RWPE1 (cell line): Measurements from ENCODE around the gene EDDM3A.
A peak's percentile ranks its signal among the peaks of the same experiment; 100 is the strongest.
"Not testable (repeated sequence)": the region's sequence is repeated elsewhere in the genome, so short reads cannot be mapped to it uniquely, and the experiment has no call there.

Source experiments
- CTCF ChIA-PET: fragments of 350-600 bp; sonication (Branson Sonifier 250); formaldehyde crosslinking; extraction: SDS; loops from one replicate; lab custom pipeline; 2021; lab: Yijun Ruan, JAX
- POLR2A ChIA-PET: fragments of 400-600 bp; formaldehyde crosslinking; extraction: SDS; loops from one replicate; lab custom pipeline; 2020; ENCODE audit warnings: antibody characterized with exemption; ENCODE audit not compliant: low non-redundant PET; lab: Yijun Ruan, JAX
- DNase-seq: peaks from one replicate; pipeline ENCODE4 v3.0.0; 2012; ENCODE audit warnings: low spot score
- H3K27ac ChIP-seq: fragments of 450-650 bp; 2 replicates; pipeline ENCODE4 v1.5.1; 2017
- CTCF ChIP-seq: fragments of 450-650 bp; conservative IDR thresholded peaks from 2 replicates; pipeline ENCODE4 v1.5.1; 2017; ENCODE audit warnings: low read depth, mild to moderate bottlenecking

Gene EDDM3A

DNA sequence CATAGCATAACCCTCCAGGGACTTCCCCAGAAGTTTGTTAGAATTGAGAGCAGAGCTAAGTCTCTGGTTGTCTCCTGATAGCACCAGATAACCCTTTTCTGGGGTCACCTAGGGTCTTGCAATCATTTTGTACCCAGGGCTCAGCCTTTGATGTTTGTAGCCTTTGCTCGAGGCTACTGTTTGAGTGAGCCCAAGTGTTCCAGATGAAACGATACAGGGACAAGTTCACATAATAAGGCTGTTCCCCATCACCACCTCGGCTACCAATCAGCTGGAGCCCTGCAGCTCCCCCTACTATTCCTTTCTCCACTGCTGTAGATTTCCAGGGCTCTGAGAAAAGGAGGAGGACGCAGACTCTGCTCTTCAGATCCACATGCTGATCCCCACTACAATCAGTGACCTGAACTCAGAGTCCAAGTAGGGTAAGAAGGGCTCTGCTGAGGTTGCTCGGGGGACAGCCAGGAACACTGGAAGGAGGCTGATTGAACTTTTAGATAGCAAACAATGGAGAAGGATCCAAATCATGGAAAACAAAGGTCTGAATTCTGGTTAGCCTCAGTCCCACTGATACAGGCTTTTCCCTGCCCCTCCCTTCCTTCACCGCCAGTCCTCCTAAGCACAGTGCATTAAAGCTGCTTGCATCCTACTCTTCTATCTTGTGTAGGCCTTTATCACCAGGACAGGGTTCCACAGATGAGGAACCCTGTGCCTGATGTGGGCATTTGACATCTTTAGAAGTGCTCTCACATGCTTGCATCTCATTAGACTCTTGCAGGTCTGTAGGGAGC, at the start of gene EDDM3A:
EDDM3A (plus strand) TSS at position 317 of the 788 bp plus-strand sequence. CDS start 1,694 bp downstream, outside the sequence.
- POLR2A ChIA-PET: no interaction called here

GRCh38 chr14:20696764-20697163, 48.9 kb upstream of the EDDM3A start:
- no peak overlapping the region for H3K27ac ChIP-seq
- ChIA-PET CTCF (interaction anchor here (0.6 to 1.6 kb wide), 8 partner anchors 16 to 431 kb away, joined by 3 to 11 read pairs (median 4); partner anchors contain the start of gene SLC39A2), POLR2A (interaction anchor here (0.7 kb wide), 1 partner anchor 294 kb away, joined by 3 read pairs; no protein-coding TSS in a partner anchor)
- no peak for TF ChIP-seq CTCF
- DNase-seq: no peak

More for the DNA sequence above, at the start of gene EDDM3A:
- no peak within 1 kb of the TSS for H3K27ac ChIP-seq
- DNase-seq: no peak
- CTCF ChIA-PET: no interaction called here
- TF ChIP-seq CTCF: no peak

GRCh38 chr14:20697273-20698017, 48.2 kb upstream of the EDDM3A start:
- ChIA-PET POLR2A (interaction anchor here (0.7 kb wide), 1 partner anchor 293 kb away, joined by 3 read pairs; no protein-coding TSS in a partner anchor), CTCF (interaction anchor here (0.6 to 1.6 kb wide), 8 partner anchors 134 to 430 kb away, joined by 3 to 11 read pairs (median 3); partner anchors contain the start of gene SLC39A2)
- H3K27ac ChIP-seq: no peak overlapping the region
- DNase-seq: no peak
- peak; percentile 78 for TF ChIP-seq CTCF

GRCh38 chr14:20698018-20698329, 47.7 kb upstream of the EDDM3A start:
- ChIA-PET CTCF (interaction anchor here (0.7 to 1.1 kb wide), 5 partner anchors 9 to 169 kb away, joined by 3 to 4 read pairs (median 3); partner anchors contain the start of gene ANG), POLR2A (no interaction called here)
- no peak for DNase-seq
- H3K27ac ChIP-seq: no peak overlapping the region
- peak; percentile 36; the same call in 1 of the 2 replicates for TF ChIP-seq CTCF

DNA sequence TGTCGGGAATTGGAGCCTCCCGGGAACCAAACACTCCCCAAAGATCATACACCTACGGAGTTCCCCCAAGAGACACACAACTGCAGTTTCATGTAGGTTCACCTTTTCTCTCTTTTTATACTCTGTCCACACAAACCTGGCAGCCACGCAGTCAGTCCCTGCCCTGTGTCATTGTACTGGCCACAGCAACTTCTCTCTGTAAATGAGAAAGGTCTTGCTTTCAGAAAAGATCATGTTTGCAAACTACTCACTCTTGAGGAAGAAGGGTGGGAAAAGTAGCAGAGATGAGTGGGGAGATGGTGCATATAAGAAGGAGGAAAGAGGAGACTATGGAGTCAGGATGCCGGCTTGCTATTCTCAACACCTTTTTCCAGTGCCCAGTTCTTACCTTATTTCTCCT, 46.8 kb upstream of the EDDM3A start:
- TF ChIP-seq CTCF: no peak
- POLR2A ChIA-PET: no interaction called here
- H3K27ac ChIP-seq: no peak overlapping the region
- CTCF ChIA-PET: interaction anchor here (0.6 to 1.1 kb wide), 7 partner anchors 10 to 306 kb away, joined by 3 to 4 read pairs (median 3); partner anchors contain the start of gene ANG
- no peak for DNase-seq

- TF ChIP-seq CTCF: no peak
- ChIA-PET POLR2A (no interaction called here), CTCF (interaction anchor here (1.2 to 1.7 kb wide), 3 partner anchors 156 to 271 kb away, joined by 3 to 7 read pairs (median 6); no protein-coding TSS in a partner anchor)
- no peak for DNase-seq
- no peak overlapping the region for H3K27ac ChIP-seq
These were observed 45.8 kb upstream of the EDDM3A start for GRCh38 chr14:20699931-20700330.

- POLR2A ChIA-PET, DNase-seq, H3K27ac ChIP-seq: not testable (repeated sequence)
- CTCF ChIA-PET: interaction anchor here (1.6 to 1.7 kb wide), 2 partner anchors 155 to 270 kb away, joined by 6 to 7 read pairs; no protein-coding TSS in a partner anchor
These were observed 44.7 kb upstream of the EDDM3A start for GRCh38 chr14:20700965-20701364.
